Peyer's patch (tissue), 4 donors: ENCODE measurements around the gene PHF24. TPM values are rescaled to one million over a fixed set of nuclear protein-coding genes. Genes with fewer than 3 reads are reported as not detected.

Experiments
- DNase-seq, 3 donors: peaks; one replicate each; pipeline ENCODE4 v3.0.0-alpha.2; 2017 to 2019
- H3K27ac ChIP-seq, 4 donors: fragments of 200-600 bp; sonication (generic); one replicate each; pipeline ENCODE4 v1.5.1; 2016 to 2019
- H3K27me3 ChIP-seq, 2 donors: fragments of 200-600 bp; sonication (generic); one replicate each; pipeline ENCODE4 v1.5.1; 2019
- H3K36me3 ChIP-seq, 3 donors: fragments of 200-600 bp; sonication (generic); one replicate each; pipeline ENCODE4 v1.5.1; 2016 to 2019
- H3K4me1 ChIP-seq, 4 donors: fragments of 200-600 bp; sonication (generic); one replicate each; pipeline ENCODE4 v1.5.1; 2016 to 2019
- H3K4me3 ChIP-seq, 4 donors: fragments of 200-600 bp; sonication (generic); 1 replicate in 3 of 4; 2 replicates in 1 of 4; pipeline ENCODE4 v1.5.1; 2016 to 2019; ENCODE audit warnings: mild to moderate bottlenecking in 1 of 4
- H3K9me3 ChIP-seq, 4 donors: fragments of 200-600 bp; sonication (generic); one replicate each; pipeline ENCODE4 v1.5.1; 2016 to 2019; ENCODE audit warnings: mild to moderate bottlenecking in 1 of 4
- CTCF ChIP-seq, 6 experiments: fragments of 450-650 bp in 4 of 6; fragments of 200-600 bp in 2 of 6; sonication (generic) in 1 of 6; IDR thresholded peaks; one replicate each; pipeline ENCODE4 v1.5.1; 2017 to 2019; ENCODE audit warnings: antibody characterized with exemption in 6 of 6, mild to moderate bottlenecking in 3 of 6, moderate library complexity in 1 of 6
- POLR2A ChIP-seq, 2 donors: fragments of 450-650 bp; IDR thresholded peaks; one replicate each; pipeline ENCODE4 v1.5.1; 2017; ENCODE audit warnings: antibody characterized with exemption in 2 of 2, mild to moderate bottlenecking in 2 of 2, moderate library complexity in 2 of 2
- total RNA-seq, 4 donors: library from RNA; depleted of rRNA; stranded (reverse); fragments of >200 nt; gene quantifications; one replicate each; pipeline ENCODE4 v1.1.0, GENCODE V29; 2016

The PHF24 gene
- total RNA-seq, 4 donors from 2014 or later, result 0.76 TPM; not detected in 3

DNA sequence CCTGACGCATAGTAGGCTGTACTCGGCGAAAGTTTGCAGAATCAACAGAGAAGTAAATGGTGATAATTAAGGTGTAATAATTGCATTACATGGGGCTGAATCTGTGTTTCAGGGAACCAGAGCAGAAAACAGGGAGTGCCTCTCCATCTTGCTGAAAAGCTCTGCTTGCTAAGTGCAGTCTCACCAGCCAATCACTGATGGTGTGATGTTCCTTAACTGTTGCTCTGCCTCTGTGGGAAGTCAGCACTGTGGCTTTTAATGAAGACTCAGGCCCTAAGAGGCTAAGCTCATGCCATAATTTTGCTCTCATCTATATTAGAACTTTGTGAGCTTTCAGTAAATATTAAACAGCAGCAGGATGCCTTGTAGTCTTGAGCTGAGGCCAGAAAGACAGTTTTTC is 4.5 kb downstream of the PHF24 start:
- Histone ChIP-seq H3K9me3 (no peaks in the 10 kb centered on the region), H3K36me3 (no peaks in the 10 kb centered on the region), H3K4me1 (peaks cover 0 to 8% (median 4%) of the 10 kb centered on the region in 4 donors), H3K4me3 (no peak overlapping the region), H3K27ac (no peak overlapping the region), H3K27me3 (peaks cover 0 to 21% of the 10 kb centered on the region in 2 donors)
- no peak for DNase-seq
- TF ChIP-seq CTCF (IDR thresholded peaks at IDR 0.05) (no peak), POLR2A (IDR thresholded peaks at IDR 0.05) (no peak)

GRCh38 chr9:34963552-34963951 is 5.5 kb downstream of the PHF24 start:
- Histone ChIP-seq H3K27me3 (peaks cover 0 to 13% of the 10 kb centered on the region in 2 donors), H3K4me1 (peaks cover 0 to under 1% (median under 1%) of the 10 kb centered on the region in 4 donors), H3K27ac (no peak overlapping the region), H3K4me3 (no peak overlapping the region), H3K36me3 (no peaks in the 10 kb centered on the region), H3K9me3 (no peaks in the 10 kb centered on the region)
- no peak for DNase-seq
- TF ChIP-seq CTCF (IDR thresholded peaks at IDR 0.05) (no peak), POLR2A (IDR thresholded peaks at IDR 0.05) (no peak)

DNA sequence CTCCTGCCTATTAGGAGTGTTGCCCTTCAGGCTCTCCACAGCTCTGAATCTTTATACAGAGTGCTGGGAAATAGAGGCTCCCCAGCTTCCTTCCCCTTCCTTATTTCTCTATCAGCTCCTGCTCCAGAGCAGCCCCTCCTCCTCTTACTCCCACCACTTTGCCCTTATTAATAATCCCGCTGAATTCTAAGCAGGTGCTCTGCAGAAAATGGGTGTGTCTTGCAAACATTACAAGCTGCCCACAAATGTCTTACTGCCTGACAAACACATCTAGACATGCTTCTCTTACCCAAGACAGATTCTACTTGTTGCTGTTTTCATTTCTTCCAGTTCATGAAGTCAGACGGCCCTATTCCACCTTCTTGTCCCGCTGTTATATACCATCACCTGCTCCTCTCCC is 6.4 kb downstream of the PHF24 start:
- H3K27me3 ChIP-seq, result peaks cover 0 to 7% of the 10 kb centered on the region in 2 donors
- DNase-seq, result no peak
- H3K4me3 ChIP-seq, result no peak overlapping the region
- no peaks in the 10 kb centered on the region for H3K36me3 ChIP-seq
- H3K9me3 ChIP-seq, result no peaks in the 10 kb centered on the region
- no peaks in the 10 kb centered on the region for H3K4me1 ChIP-seq
- no peak overlapping the region for H3K27ac ChIP-seq
- TF ChIP-seq CTCF (IDR thresholded peaks at IDR 0.05) (no peak), POLR2A (IDR thresholded peaks at IDR 0.05) (no peak)

DNA sequence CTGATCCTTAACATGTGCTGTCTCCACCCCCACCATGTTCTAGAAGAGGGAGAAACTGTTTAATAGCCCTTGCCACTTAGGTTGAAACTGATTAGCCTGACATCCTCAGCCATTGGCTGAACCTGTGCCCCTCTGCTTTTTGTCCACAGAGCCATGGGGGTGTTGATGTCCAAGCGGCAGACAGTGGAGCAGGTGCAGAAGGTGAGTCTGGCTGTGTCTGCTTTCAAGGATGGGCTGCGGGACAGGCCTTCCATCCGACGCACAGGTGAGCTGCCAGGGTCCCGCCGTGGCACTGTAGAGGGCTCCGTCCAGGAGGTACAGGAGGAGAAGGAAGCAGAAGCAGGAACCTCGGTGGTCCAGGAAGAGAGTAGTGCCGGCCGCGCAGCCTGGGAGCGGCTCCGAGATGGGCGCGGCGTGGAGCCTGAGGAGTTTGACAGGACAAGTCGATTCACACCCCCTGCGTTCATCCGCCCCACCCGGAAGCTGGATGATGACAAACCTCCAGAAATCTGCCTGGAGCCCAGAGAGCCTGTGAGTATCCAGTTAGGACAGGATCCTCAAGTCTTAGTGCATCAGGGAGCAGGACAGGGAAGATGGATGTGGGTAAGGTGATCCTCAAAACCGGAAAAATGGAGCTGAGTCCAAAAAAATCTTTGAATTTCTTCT is 13.2 kb downstream of the PHF24 start:
- Histone ChIP-seq H3K27ac (no peak overlapping the region), H3K27me3 (peaks cover 0 to under 1% of the 10 kb centered on the region in 2 donors), H3K4me1 (no peaks in the 10 kb centered on the region), H3K4me3 (no peak overlapping the region), H3K9me3 (no peaks in the 10 kb centered on the region), H3K36me3 (no peaks in the 10 kb centered on the region)
- TF ChIP-seq CTCF (IDR thresholded peaks at IDR 0.05) (no peak), POLR2A (IDR thresholded peaks at IDR 0.05) (no peak)
- no peak for DNase-seq

- H3K27me3 ChIP-seq, result no peaks in the 10 kb centered on the region
- no peak for TF ChIP-seq POLR2A (IDR thresholded peaks at IDR 0.05)
- TF ChIP-seq CTCF (IDR thresholded peaks at IDR 0.05), result no peak
- no peak for DNase-seq
- H3K27ac ChIP-seq, result no peak overlapping the region
- no peaks in the 10 kb centered on the region for H3K36me3 ChIP-seq
- H3K9me3 ChIP-seq, result no peaks in the 10 kb centered on the region
- no peaks in the 10 kb centered on the region for H3K4me1 ChIP-seq
- H3K4me3 ChIP-seq, result no peak overlapping the region
Observed at GRCh38 chr9:34974664-34975063, 16.6 kb downstream of the PHF24 start.
